ENCODE measurements around the gene ACSL4.
"Not testable (repeated sequence)": the region's sequence is repeated elsewhere in the genome, so short reads cannot be mapped to it uniquely, and the experiment has no call there.

ACSL4 gene

GRCh38 chrX:109732807-109733612 is at the start of gene ACSL4:
TSS of gene ACSL4 (minus strand) at chrX:109733257. CDS start at chrX:109683363, 49,894 bp downstream.
- peak; percentile 65 for DNase-seq

DNA sequence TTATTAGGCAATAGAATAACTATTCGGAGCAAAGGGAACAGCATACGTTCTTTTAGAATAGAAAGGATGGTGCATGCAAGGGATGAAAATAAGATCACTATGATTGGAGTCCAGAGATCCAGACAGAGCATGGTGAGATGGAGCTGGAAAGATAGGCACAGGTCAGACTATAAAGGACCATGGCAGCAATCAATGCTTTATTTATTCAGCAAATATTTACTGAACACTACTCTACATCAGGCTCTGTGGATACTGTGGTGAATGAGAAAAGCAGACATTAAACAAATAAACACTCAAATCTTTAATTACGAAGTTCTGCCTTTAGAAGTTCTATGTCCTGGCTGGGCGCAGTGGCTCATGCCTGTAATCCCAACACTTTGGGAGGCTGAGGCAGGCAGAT is 44.7 kb upstream of the ACSL4 start:
- DNase-seq: peak; percentile 2

DNA sequence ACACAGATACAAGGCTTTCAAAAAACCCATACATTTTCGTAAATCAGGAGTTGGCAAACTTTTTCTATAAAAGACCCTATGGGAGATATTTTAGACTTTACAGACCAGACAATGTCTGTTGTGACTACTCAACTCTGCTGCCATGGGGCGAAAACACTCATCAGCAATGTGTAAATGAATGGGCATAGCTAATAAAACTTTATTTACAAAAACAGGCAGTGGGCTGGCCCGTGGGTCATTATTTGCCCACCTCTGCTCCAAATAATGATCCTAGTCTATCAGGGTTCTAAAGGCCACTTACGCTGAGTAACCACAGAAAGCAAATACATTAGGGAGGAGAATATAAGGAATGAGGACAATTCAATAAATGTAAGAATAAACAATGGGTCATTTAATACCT is 43.9 kb upstream of the ACSL4 start:
- no peak for DNase-seq

- no peak for DNase-seq
These were observed 43.4 kb upstream of the ACSL4 start for GRCh38 chrX:109776432-109776831.

GRCh38 chrX:109775386-109775785 is 42.3 kb upstream of the ACSL4 start:
- no peak for DNase-seq

GRCh38 chrX:109774706-109775105 is 41.6 kb upstream of the ACSL4 start:
- no peak for DNase-seq

DNA sequence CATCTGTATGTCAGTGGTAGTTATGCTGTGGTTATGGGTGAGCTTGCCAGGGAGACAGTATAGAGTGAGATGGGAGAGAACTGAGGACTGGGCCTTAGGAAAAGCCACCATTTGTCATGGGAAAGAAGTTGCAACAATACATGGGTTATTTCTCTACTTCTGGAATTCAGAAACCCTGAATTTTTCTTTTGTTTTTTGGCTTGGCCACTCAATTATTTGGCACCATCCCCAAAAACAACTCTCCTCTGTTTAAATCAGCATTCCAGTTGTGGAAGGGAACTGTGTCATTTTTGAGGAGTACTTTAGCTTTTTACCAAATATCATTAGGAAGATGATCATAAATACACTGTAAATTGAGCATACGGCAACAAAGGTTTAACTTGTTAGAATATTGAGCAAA is 41.1 kb upstream of the ACSL4 start:
- no peak for DNase-seq

- DNase-seq: no peak
These were observed 40.3 kb upstream of the ACSL4 start for GRCh38 chrX:109773374-109773773.

DNA sequence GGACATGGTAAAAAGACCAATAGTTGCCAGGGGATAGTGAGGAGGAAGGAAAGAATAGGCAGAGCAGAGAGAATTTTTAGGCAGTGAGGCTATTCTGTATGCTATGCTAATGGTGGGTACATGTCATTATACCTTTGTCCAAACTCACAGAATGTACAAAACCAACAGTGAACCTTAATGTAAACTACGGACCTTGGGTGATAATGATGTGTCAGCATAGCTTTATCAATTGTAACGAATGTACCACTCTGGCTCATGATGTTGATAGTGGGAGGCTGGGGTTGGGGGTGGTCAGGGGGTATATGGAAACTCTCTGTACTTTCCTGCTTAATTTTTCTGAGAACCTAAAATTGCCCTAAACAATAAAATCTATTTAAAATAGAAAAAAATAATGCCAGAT is 37.7 kb upstream of the ACSL4 start:
- DNase-seq: no peak

DNA sequence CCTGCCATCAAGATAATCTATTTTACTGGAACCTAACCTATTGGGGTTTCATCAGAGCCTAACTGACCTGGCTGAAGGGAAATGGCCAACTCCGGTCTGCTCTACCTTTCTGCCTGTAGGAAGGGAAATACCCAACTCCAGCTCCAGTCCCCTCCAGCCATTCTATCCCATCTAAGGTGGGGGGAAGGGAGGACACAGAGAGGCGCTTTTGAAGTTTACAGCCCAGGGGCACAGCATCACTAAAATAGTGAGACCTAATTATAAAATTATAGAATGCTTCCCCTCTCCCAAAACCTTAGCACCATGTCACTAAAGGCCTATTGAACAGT is 27.8 kb upstream of the ACSL4 start:
- DNase-seq: no peak

DNA sequence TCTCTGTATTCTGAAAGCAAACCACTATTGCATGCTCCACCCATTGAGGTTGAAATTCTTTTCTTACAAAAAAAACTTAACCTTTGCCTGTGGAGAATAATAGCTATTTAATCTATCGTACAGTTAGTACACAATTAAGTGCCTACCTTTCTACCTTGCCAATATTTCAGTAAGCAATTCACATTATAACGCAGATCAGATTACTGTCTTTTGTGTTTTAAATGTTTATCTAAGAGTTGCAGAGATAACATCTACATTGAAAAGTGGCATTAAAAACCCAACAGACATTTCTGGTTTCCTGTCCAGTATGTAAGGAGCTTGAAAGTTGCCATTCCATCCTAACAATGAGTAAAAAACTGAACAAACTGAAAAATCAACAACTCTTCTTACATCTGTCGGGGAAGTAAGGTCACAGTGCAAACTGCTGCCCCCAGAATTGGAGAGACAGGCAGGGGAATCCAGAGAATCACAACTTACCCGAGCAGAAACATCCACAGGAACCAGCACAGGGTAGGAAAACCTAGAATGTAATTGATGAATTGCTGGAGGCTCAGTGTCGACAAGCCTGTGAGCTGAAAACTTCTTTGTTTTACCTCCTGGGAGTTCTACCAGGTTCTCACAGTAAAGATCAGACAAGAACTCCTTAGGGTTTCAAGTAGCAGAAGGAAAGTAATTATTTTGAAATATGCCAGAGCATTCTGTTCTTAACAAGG is 27.3 kb upstream of the ACSL4 start:
- peak; percentile 0 for DNase-seq

DNA sequence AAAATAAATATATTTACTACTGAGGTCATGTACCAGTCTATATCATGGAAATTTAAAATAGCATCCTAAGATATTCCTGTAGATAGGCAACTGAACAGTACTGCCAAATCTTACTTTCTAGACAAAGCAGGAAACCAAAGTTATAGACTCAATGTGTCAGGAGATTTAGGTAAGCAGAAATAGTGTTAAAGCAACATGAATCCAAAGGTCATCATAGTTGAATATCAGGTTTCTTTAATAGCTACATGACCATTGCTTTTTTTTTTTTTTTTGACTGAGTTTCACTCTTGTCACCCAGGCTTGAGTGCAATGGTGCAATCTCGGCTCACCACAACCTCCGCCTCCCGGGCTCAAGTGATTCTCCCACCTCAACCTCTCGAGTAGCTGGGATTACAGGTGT is 20.2 kb upstream of the ACSL4 start:
- DNase-seq: no peak

DNA sequence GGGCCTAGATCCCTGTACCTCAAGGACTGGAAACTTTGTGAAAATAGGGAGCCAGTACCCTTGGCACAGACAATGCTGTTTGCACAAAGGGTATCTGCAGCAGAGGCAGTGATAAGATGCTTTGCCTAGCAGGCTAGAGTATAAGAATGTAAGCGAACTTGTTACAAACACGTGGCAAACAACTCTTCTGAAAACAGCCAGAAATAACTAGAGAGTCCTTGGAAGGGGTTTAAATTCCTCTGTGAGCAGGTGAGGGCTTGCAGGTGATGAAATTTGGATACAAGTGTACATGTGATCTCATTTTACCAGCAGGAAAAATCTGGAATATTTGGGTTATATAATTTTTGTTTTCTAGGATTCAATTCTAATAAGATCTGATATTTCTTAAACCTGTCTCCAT is 18.6 kb upstream of the ACSL4 start:
- DNase-seq: no peak

DNA sequence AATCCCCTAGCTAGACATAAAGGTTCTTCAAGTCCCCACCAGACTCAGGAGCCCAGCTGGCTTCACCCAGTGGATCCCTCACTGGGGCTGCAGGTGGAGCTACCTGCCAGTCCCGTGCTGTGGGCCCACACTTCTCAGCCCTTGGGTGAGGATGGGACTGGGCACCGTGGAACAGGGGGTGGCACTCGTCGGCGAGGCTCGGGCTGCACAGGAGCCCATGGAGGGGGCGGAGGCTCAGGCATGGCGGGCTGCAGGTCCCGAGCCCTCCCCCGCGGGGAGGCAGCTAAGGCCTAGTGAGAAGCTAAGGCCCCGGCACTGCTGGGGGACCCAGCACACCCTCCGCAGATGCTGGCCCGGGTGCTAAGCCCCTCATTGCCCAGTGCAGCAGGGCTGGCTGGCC is 16.1 kb upstream of the ACSL4 start:
- no peak for DNase-seq

- no peak for DNase-seq
These were observed 14.6 kb upstream of the ACSL4 start for GRCh38 chrX:109747681-109748080.

GRCh38 chrX:109742722-109743121 is 9.7 kb upstream of the ACSL4 start:
- DNase-seq: no peak

DNA sequence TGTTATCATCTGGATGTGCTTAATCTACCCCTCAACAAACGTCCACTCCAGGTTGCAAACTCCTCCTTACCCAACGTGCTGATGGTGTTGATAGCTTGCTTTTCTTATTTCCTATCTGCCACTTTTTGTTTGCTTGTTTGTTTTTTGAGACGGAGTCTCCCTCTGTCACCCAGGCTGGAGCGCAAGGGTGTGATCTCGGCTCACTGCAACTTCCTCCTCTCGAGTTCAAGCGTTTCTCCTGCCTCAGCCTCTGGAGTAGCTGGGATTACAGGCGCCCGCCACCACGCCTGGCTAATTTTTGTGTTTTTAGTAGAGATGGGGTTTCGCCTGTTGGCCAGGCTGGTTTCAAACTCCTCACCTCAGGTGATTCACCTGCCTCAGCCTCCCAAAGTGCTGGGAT is 7.8 kb upstream of the ACSL4 start:
- not testable (repeated sequence) for DNase-seq

DNA sequence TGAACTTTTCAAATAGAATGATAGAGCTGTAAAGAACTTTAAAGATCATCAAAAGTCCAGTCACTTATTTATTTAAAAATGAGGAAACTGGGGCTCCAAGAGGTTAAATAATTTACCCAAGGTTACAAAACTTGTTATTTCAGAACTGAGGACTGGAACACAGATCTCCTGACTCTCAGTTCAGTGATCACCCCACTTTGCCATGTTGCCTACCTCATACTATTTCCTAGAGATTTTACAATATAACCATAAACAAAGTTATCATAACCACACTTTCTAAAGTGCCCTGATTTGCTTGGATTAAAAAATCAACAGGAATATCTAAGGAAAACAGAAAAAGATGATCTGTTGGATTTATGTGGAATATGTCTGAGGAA is 7.4 kb upstream of the ACSL4 start:
- DNase-seq: no peak

DNA sequence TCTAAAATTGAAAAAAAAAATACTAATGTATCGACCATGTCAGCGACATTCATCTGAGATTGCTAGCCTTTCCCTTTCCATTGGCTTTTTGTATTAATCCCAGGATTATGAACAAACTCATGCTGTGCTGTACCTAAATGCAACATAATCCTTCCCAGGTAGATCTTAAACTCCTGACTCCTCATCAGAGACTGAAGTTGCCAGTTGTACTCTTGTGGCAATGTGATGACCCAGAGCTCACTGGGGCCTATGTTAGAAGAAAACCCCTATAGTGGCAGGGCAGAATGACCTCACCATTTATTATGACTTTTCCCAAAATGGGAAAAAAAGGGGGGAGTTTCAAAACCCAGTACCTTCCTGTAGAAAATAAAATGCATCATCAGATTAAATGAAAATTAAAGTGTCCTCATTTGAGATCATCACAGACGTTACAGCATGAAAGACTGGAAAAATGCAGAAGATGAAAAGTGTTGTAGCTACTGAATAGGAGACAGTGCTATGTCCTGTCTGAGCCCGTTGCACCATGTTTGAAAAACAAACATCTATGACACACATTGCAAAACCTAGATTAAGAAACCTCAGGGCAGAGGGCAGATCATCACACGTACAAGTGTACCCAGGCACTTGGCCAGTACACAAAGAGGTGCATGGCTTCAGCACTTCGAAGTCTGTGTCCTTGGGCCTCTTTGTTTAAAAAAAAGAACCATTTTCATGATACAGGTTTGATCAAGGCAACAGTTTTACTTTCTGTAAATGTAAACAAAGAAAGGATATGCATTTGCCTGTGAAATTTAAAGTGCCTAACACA is 6.8 kb upstream of the ACSL4 start:
- no peak for DNase-seq

DNA sequence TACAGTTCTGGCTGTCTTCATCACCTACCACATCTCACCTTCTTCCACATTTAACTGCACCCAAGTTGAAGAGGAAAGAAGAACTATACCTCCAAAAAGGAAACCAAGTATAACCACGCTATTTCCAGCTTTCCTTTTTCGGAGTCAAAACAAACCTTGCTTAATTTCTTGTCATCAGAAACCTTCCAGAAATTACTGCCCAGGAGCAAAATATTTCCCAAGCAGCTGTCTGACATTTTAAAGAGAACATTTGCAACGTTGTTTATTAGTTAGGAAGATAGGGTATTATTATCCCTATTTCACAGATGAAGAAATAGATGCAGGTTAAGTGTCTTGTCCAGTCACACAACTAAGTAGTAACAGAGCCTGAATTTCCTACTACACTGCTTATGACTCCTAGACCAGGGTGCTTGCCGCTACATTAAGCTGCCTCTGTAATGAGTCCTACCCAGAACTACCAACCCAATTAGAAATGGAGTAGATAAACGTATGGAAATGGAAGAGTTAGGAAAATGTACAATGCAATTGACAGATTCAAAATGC is 2.2 kb upstream of the ACSL4 start:
- no peak for DNase-seq

GRCh38 chrX:109733613-109734083 is 591 bp upstream of the ACSL4 start:
- DNase-seq: no peak

DNA sequence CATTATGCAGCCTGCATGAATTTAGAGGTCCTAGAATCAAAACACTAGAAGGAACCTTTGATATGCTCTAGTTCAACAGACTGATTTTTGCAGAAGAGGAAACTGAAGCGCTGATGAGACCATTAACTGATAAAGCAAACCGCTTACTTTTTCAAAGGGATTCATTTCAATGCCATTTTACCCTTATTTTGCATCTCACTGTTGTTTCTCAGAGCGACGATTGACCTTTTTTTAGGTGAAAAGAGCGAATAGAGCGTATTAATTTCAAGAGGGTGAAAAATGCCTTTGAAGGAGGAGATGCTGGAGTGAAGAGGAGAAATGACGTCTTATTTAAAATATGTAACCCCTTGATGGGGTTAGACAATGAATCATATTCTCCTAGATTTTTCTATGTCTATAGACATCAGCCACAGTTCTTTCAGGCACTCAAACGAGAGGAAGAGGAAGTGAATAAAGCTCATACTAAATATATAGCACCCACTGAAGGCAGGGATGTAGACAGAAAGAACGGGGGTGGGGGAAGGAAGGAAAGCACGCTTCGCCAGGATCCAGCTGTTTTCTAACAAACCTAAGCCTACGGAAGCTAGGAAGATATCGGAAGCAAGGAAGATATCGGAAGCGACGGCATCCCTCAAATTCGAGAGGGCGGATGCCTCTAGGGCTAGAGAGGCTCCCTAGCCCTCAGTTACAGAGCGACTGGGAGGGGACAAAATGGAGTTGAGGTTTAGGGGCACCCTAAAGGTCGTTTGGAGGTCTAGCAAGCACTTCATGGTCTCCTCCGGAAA is 848 bp downstream of the ACSL4 start:
- DNase-seq: peak; percentile 16

GRCh38 chrX:109728173-109728535 is 4.9 kb downstream of the ACSL4 start:
- no peak for DNase-seq
